ENCODE measurements around the gene CNOT2.

Gene CNOT2

GRCh38 chr12:70251226-70251625 lies 8.0 kb downstream of the CNOT2 start:
- DNase-seq (ENCODE audit: low spot score) = no peak

GRCh38 chr12:70251661-70252060 lies 8.4 kb downstream of the CNOT2 start:
- no peak for DNase-seq (ENCODE audit: low spot score)

- DNase-seq (ENCODE audit: low spot score) = no peak
Observed at GRCh38 chr12:70252832-70253231, 9.6 kb downstream of the CNOT2 start.

- no peak for DNase-seq (ENCODE audit: low spot score)
Observed at GRCh38 chr12:70254225-70254624, 11.0 kb downstream of the CNOT2 start.

GRCh38 chr12:70254846-70255245 lies 11.6 kb downstream of the CNOT2 start:
- DNase-seq (ENCODE audit: low spot score) = no peak

GRCh38 chr12:70255311-70255710 lies 12.1 kb downstream of the CNOT2 start:
- no peak for DNase-seq (ENCODE audit: low spot score)

GRCh38 chr12:70258605-70259403 lies 15.6 kb downstream of the CNOT2 start:
- DNase-seq (ENCODE audit: low spot score) = no peak

- no peak for DNase-seq (ENCODE audit: low spot score)
Observed at GRCh38 chr12:70260646-70261045, 17.4 kb downstream of the CNOT2 start.

GRCh38 chr12:70264067-70264867 lies 21.0 kb downstream of the CNOT2 start:
- no peak for DNase-seq (ENCODE audit: low spot score)

- DNase-seq (ENCODE audit: low spot score) = no peak
Observed at GRCh38 chr12:70265132-70265531, 21.9 kb downstream of the CNOT2 start.

- DNase-seq (ENCODE audit: low spot score) = no peak
Observed at GRCh38 chr12:70267550-70267949, 24.3 kb downstream of the CNOT2 start.

GRCh38 chr12:70268972-70269371 lies 25.7 kb downstream of the CNOT2 start:
- DNase-seq (ENCODE audit: low spot score) = peak; percentile 60

GRCh38 chr12:70270108-70270507 lies 26.9 kb downstream of the CNOT2 start:
- no peak for DNase-seq (ENCODE audit: low spot score)

- DNase-seq (ENCODE audit: low spot score) = peak; percentile 56
Observed at GRCh38 chr12:70271025-70271424, 27.8 kb downstream of the CNOT2 start.

- DNase-seq (ENCODE audit: low spot score) = no peak
Observed at GRCh38 chr12:70272510-70272909, 29.3 kb downstream of the CNOT2 start.

GRCh38 chr12:70275045-70275444 lies 31.8 kb downstream of the CNOT2 start:
- no peak for DNase-seq (ENCODE audit: low spot score)

GRCh38 chr12:70277973-70278372 lies 34.7 kb downstream of the CNOT2 start:
- DNase-seq (ENCODE audit: low spot score) = no peak

- DNase-seq (ENCODE audit: low spot score) = no peak
Observed at GRCh38 chr12:70278945-70279344, 35.7 kb downstream of the CNOT2 start.

GRCh38 chr12:70283232-70283631 lies 40.0 kb downstream of the CNOT2 start:
- no peak for DNase-seq (ENCODE audit: low spot score)

GRCh38 chr12:70288817-70289216 lies 45.6 kb downstream of the CNOT2 start:
- no peak for DNase-seq (ENCODE audit: low spot score)

GRCh38 chr12:70290116-70290515 lies 46.9 kb downstream of the CNOT2 start:
- no peak for DNase-seq (ENCODE audit: low spot score)

GRCh38 chr12:70292017-70292776 lies 49.0 kb downstream of the CNOT2 start:
- DNase-seq (ENCODE audit: low spot score) = no peak
